Calu3 (cell line): ENCODE measurements around the gene OR2T34. TPM values are rescaled to one million over a fixed set of nuclear protein-coding genes. Genes with fewer than 3 reads are reported as not detected.
A peak's percentile ranks its signal among the peaks of the same experiment; 100 is the strongest.
"Not testable (repeated sequence)": the region's sequence is repeated elsewhere in the genome, so short reads cannot be mapped to it uniquely, and the experiment has no call there.

Experiments
- BruUV-seq: library from RNA; stranded (reverse); fragments of 400-500 nt; replicated peaks from 2 replicates; lab custom pipeline; 2021; lab: Mats Ljungman, UMichigan
- CTCF ChIA-PET: fragments of 300-600 bp; sonication (Branson Sonifier 250); formaldehyde crosslinking; loops from one replicate; lab custom pipeline; 2022; ENCODE audit warnings: antibody characterized with exemption; lab: Charles Lee
- DNase-seq: peaks from one replicate; pipeline ENCODE4 v3.0.0; 2022
- H3K27ac Mint-ChIP-seq: one replicate; pipeline ENCODE4 v1.8.0; 2022; ENCODE audit warnings: mixed read lengths; ENCODE audit not compliant: unreplicated experiment
- H3K27me3 Mint-ChIP-seq: one replicate; pipeline ENCODE4 v1.8.0; 2022; ENCODE audit warnings: mixed read lengths; ENCODE audit not compliant: unreplicated experiment
- H3K36me3 Mint-ChIP-seq: one replicate; pipeline ENCODE4 v1.8.0; 2022; ENCODE audit warnings: mild to moderate bottlenecking, moderate library complexity, mixed read lengths; ENCODE audit not compliant: insufficient read depth, unreplicated experiment
- H3K4me1 Mint-ChIP-seq: one replicate; pipeline ENCODE4 v1.8.0; 2022; ENCODE audit warnings: mild to moderate bottlenecking, low read depth, mixed read lengths; ENCODE audit not compliant: unreplicated experiment
- H3K4me3 Mint-ChIP-seq: one replicate; pipeline ENCODE4 v1.8.0; 2022; ENCODE audit warnings: mild to moderate bottlenecking, low read depth, moderate library complexity, mixed read lengths; ENCODE audit not compliant: unreplicated experiment
- H3K9me3 Mint-ChIP-seq: one replicate; pipeline ENCODE4 v1.8.0; 2022; ENCODE audit warnings: low read depth, mixed read lengths; ENCODE audit not compliant: unreplicated experiment
- CTCF ChIP-seq: fragments of 200-600 bp; IDR thresholded peaks from one replicate; pipeline ENCODE4 v1.8.0; 2022; ENCODE audit warnings: antibody characterized with exemption; ENCODE audit not compliant: unreplicated experiment
- intact Hi-C: fragments of 100-400 bp; cut with micrococcal nuclease; formaldehyde crosslinking; loops from one replicate; pipeline ENCODE4 v1.10.0; 2022; ENCODE audit not compliant: unreplicated experiment
- total RNA-seq: library from RNA; stranded (reverse); gene quantifications from 2 replicates; pipeline ENCODE4 v1.2.3, GENCODE V29; 2022

Gene OR2T34
- total RNA-seq, 1 experiment from 2014 or later: not detected

GRCh38 chr1:248576260-248576980 lies 1.9 kb upstream of the OR2T34 start:
- Mint-ChIP-seq H3K27ac (no peak overlapping the region), H3K4me1 (no peaks in the 10 kb centered on the region), H3K4me3 (no peak overlapping the region), H3K36me3 (no peaks in the 10 kb centered on the region), H3K27me3 (no peaks in the 10 kb centered on the region), H3K9me3 (peaks cover 14% of the 10 kb centered on the region)
- intact Hi-C loops: no loop called here
- no TSS peak for BruUV-seq
- TF ChIP-seq CTCF: no peak
- no peak for DNase-seq
- CTCF ChIA-PET: interaction anchor here (0.7 kb wide), 1 partner anchor 8 kb away, joined by 3 read pairs; no protein-coding TSS in a partner anchor

GRCh38 chr1:248573856-248574255 lies 701 bp downstream of the OR2T34 start:
- intact Hi-C loops, CTCF ChIA-PET, DNase-seq, BruUV-seq, H3K36me3 Mint-ChIP-seq, H3K27ac Mint-ChIP-seq, H3K27me3 Mint-ChIP-seq, H3K4me3 Mint-ChIP-seq, H3K4me1 Mint-ChIP-seq: not testable (repeated sequence)
- H3K9me3 Mint-ChIP-seq: peaks cover 13% of the 10 kb centered on the region

GRCh38 chr1:248572049-248572448 lies 2.5 kb downstream of the OR2T34 start:
- intact Hi-C loops, H3K4me1 Mint-ChIP-seq, CTCF ChIA-PET, BruUV-seq, H3K27me3 Mint-ChIP-seq, H3K27ac Mint-ChIP-seq, H3K36me3 Mint-ChIP-seq, DNase-seq, H3K4me3 Mint-ChIP-seq: not testable (repeated sequence)
- peaks cover 14% of the 10 kb centered on the region for H3K9me3 Mint-ChIP-seq

- H3K27ac Mint-ChIP-seq, DNase-seq, intact Hi-C loops, BruUV-seq, CTCF ChIA-PET, H3K27me3 Mint-ChIP-seq, H3K4me3 Mint-ChIP-seq, H3K36me3 Mint-ChIP-seq, H3K4me1 Mint-ChIP-seq: not testable (repeated sequence)
- H3K9me3 Mint-ChIP-seq: peaks cover 10% of the 10 kb centered on the region
Measured at GRCh38 chr1:248570811-248571210, 3.7 kb downstream of the OR2T34 start.

- H3K9me3 Mint-ChIP-seq: peaks cover 12% of the 10 kb centered on the region
- intact Hi-C loops, H3K36me3 Mint-ChIP-seq, DNase-seq, H3K27me3 Mint-ChIP-seq, H3K4me1 Mint-ChIP-seq, CTCF ChIA-PET, BruUV-seq, H3K4me3 Mint-ChIP-seq: not testable (repeated sequence)
- peak overlapping the region; percentile 20 for H3K27ac Mint-ChIP-seq
Measured at GRCh38 chr1:248569049-248569448, 5.5 kb downstream of the OR2T34 start.

- H3K4me1 Mint-ChIP-seq, BruUV-seq, H3K27me3 Mint-ChIP-seq, CTCF ChIA-PET, intact Hi-C loops, H3K27ac Mint-ChIP-seq, DNase-seq, H3K36me3 Mint-ChIP-seq, H3K4me3 Mint-ChIP-seq: not testable (repeated sequence)
- H3K9me3 Mint-ChIP-seq: peaks cover 10% of the 10 kb centered on the region
Measured at GRCh38 chr1:248565530-248566373, 8.8 kb downstream of the OR2T34 start.

- H3K4me3 Mint-ChIP-seq, DNase-seq, H3K4me1 Mint-ChIP-seq, intact Hi-C loops, CTCF ChIA-PET, H3K27ac Mint-ChIP-seq, H3K36me3 Mint-ChIP-seq, BruUV-seq, H3K27me3 Mint-ChIP-seq, H3K9me3 Mint-ChIP-seq: not testable (repeated sequence)
Measured at GRCh38 chr1:248562672-248563071, 11.9 kb downstream of the OR2T34 start, which contains the start of gene OR2T29. TSS of gene OR2T29 (minus strand) at chr1:248562772. CDS start at chr1:248559491, 3,281 bp downstream.

- H3K9me3 Mint-ChIP-seq, H3K4me1 Mint-ChIP-seq, DNase-seq, CTCF ChIA-PET, H3K4me3 Mint-ChIP-seq, H3K36me3 Mint-ChIP-seq, BruUV-seq, intact Hi-C loops, H3K27me3 Mint-ChIP-seq, H3K27ac Mint-ChIP-seq: not testable (repeated sequence)
Measured at GRCh38 chr1:248551027-248551426, 23.5 kb downstream of the OR2T34 start.

- BruUV-seq, intact Hi-C loops, H3K27me3 Mint-ChIP-seq, H3K36me3 Mint-ChIP-seq, DNase-seq, H3K27ac Mint-ChIP-seq, CTCF ChIA-PET, H3K4me1 Mint-ChIP-seq, H3K4me3 Mint-ChIP-seq, H3K9me3 Mint-ChIP-seq: not testable (repeated sequence)
Measured at GRCh38 chr1:248547383-248547782, 27.2 kb downstream of the OR2T34 start.
